HepG2 (cell line): ENCODE measurements around the gene TWF1. TPM values are rescaled to one million over a fixed set of nuclear protein-coding genes. Genes with fewer than 3 reads are reported as not detected.

Source experiments
- CCAR2 ChIP-seq: fragments of 200-400 bp; formaldehyde crosslinking; optimal IDR thresholded peaks from 2 replicates; pipeline ENCODE3; 2018; ENCODE audit warnings: low read depth, mild to moderate bottlenecking, low read length, moderate library complexity
- CEBPZ ChIP-seq: IDR thresholded peaks from 2 replicates; pipeline ENCODE4 v1.6.1; 2012; ENCODE audit warnings: low read length, improper control_type of control experiment
- DDIT3 ChIP-seq: sonication (generic); formaldehyde crosslinking; IDR thresholded peaks from 2 replicates; pipeline ENCODE4 v1.4.0; 2020; ENCODE audit warnings: mild to moderate bottlenecking, missing genetic modification reagents
- GRHL1 ChIP-seq: sonication (generic); formaldehyde crosslinking; conservative IDR thresholded peaks from 2 replicates; pipeline ENCODE4 v1.8.0; 2022; ENCODE audit warnings: missing genetic modification reagents
- KMT2B ChIP-seq: IDR thresholded peaks from 2 replicates; pipeline ENCODE4 v1.6.1; 2016; ENCODE audit warnings: missing genetic modification reagents, missing compliant biosample characterization
- NR2F2 ChIP-seq: IDR thresholded peaks from 2 replicates; pipeline ENCODE4 v1.6.1; 2012; ENCODE audit warnings: low read depth, inconsistent platforms, borderline replicate concordance
- PHF8 ChIP-seq: sonication (generic); formaldehyde crosslinking; IDR thresholded peaks from 2 replicates; pipeline ENCODE4 v1.5.0; 2020; ENCODE audit warnings: missing genetic modification reagents
- RERE ChIP-seq: IDR thresholded peaks from 2 replicates; pipeline ENCODE4 v1.6.1; 2016; ENCODE audit warnings: low read depth, missing genetic modification reagents, missing compliant biosample characterization
- SMAD3 ChIP-seq: sonication (generic); formaldehyde crosslinking; IDR thresholded peaks from 2 replicates; pipeline ENCODE4 v1.4.0; 2020; ENCODE audit warnings: missing genetic modification reagents
- SP1 ChIP-seq, 2 experiments: fragments of 450-650 bp in 1 of 2; sonication (generic) in 1 of 2; formaldehyde crosslinking in 1 of 2; IDR thresholded peaks; 2 replicates each; pipeline versions ENCODE4 v1.4.0 to v1.6.1; 2016 to 2020; ENCODE audit warnings: missing genetic modification reagents in 1 of 2
- TFE3 ChIP-seq: IDR thresholded peaks from 2 replicates; pipeline ENCODE4 v1.6.1; 2016
- U2AF2 ChIP-seq: fragments of 200-400 bp; formaldehyde crosslinking; IDR thresholded peaks from 2 replicates; pipeline ENCODE4 v1.6.1; 2017; ENCODE audit warnings: low read depth, mild to moderate bottlenecking, low read length
- ZBTB42 ChIP-seq: sonication (generic); formaldehyde crosslinking; IDR thresholded peaks from 2 replicates; pipeline ENCODE4 v1.5.0; 2020; ENCODE audit warnings: mild to moderate bottlenecking, missing genetic modification reagents
- ZNF232 ChIP-seq: sonication (generic); formaldehyde crosslinking; IDR thresholded peaks from 2 replicates; pipeline ENCODE4 v1.4.0; 2020; ENCODE audit warnings: missing genetic modification reagents, borderline replicate concordance
- ZNF557 ChIP-seq: sonication (generic); formaldehyde crosslinking; IDR thresholded peaks from 2 replicates; pipeline ENCODE4 v1.4.0; 2020; ENCODE audit warnings: missing genetic modification reagents
- ZNF616 ChIP-seq: sonication (generic); formaldehyde crosslinking; IDR thresholded peaks from 2 replicates; pipeline ENCODE4 v1.5.0; 2020; ENCODE audit warnings: low read depth, mild to moderate bottlenecking, missing genetic modification reagents
- polyA plus RNA-seq, 8 experiments: library from polyadenylated mRNA; depleted of rRNA in 3 of 8; stranded (reverse) in 7 of 8; unstranded in 1 of 8; fragments of >200 nt; fragmentation: Illumina TruSeq in 4 of 8; extraction: Trizol in 4 of 8; gene quantifications; 2 replicates each; pipeline versions ENCODE4 v1.2.1 to v1.2.3, GENCODE V29; 2011 to 2016; ENCODE audit warnings: low read depth in 4 of 8, missing spikeins in 1 of 8, mixed read lengths in 1 of 8; ENCODE audit not compliant: insufficient read depth in 1 of 8
- total RNA-seq, 5 experiments: library from RNA; depleted of rRNA; stranded (reverse); fragments of >200 nt; fragmentation: Illumina TruSeq; extraction: Trizol; gene quantifications; 2 replicates each; pipeline ENCODE4 v1.2.3, GENCODE V29; 2016; ENCODE audit warnings: low read depth in 1 of 5

Gene TWF1
- total and polyA plus RNA-seq, 2 of the 13 experiments (the other 11 are each of a cell fraction or from before 2014, with no cell fraction given), result 32.3 to 85.5 TPM

- TF ChIP-seq RERE (CRISPR knock-in tag) (no peak), ZBTB42 (no peak), NR2F2 (no peak), SP1 (IDR thresholded peaks at IDR 0.05) (no peak), SP1 (CRISPR knock-in tag; IDR thresholded peaks at IDR 0.05) (no peak), KMT2B (peak; percentile 67; the same call in 1 of the 2 replicates), ZNF232 (CRISPR knock-in tag) (peak; percentile 51; the same call in 1 of the 2 replicates), CEBPZ (no peak), CCAR2 (no peak), PHF8 (CRISPR knock-in tag) (peak; percentile 76), ZNF557 (no peak), DDIT3 (CRISPR knock-in tag) (no peak), U2AF2 (no peak), SMAD3 (CRISPR knock-in tag) (no peak), ZNF616 (CRISPR knock-in tag) (0 out of 2 replicates have a peak, but pooled peaks have one; percentile 29), GRHL1 (CRISPR knock-in tag) (no peak), TFE3 (CRISPR knock-in tag) (no peak)
Measured at GRCh38 chr12:43835656-43836474, 29.7 kb upstream of the TWF1 start, which contains the start of gene TMEM117 (continued).
